Adrenal gland (tissue), 12 donors: ENCODE data around the gene SLC2A13. TPM values are rescaled to one million over a fixed set of nuclear protein-coding genes. Genes with fewer than 3 reads are reported as not detected.
"Not testable (repeated sequence)": the region's sequence is repeated elsewhere in the genome, so short reads cannot be mapped to it uniquely, and the experiment has no call there.

Source experiments
- DNase-seq, 7 donors: peaks; one replicate each; pipeline ENCODE4 v3.0.0-alpha.2; 2019 to 2020
- H3K27ac ChIP-seq, 5 donors: fragments of 200-600 bp; sonication (generic) in 4 of 5; 1 replicate in 3 of 5; 2 replicates in 2 of 5; pipeline versions ENCODE4 v1.5.1 to v1.8.0; 2016 to 2020; ENCODE audit warnings: mild to moderate bottlenecking in 1 of 5
- H3K27me3 ChIP-seq: fragments of 200-600 bp; 2 replicates; pipeline ENCODE4 v1.8.0; 2021
- H3K36me3 ChIP-seq, 2 donors: fragments of 200-600 bp; replicated peaks in 1 of 2; 1 replicate in 1 of 2; 2 replicates in 1 of 2; pipeline versions ENCODE4 v1.5.1 to v1.8.0; 2018 to 2022
- H3K4me1 ChIP-seq, 2 donors: fragments of 200-600 bp; replicated peaks in 1 of 2; 1 replicate in 1 of 2; 2 replicates in 1 of 2; pipeline versions ENCODE4 v1.5.1 to v1.8.0; 2018 to 2021
- H3K4me3 ChIP-seq, 4 donors: fragments of 200-600 bp; sonication (generic) in 3 of 4; one replicate each; pipeline ENCODE4 v1.5.1; 2016 to 2018
- H3K9me3 ChIP-seq, 3 donors: fragments of 200-600 bp; sonication (generic) in 1 of 3; replicated peaks in 1 of 3; 1 replicate in 2 of 3; 2 replicates in 1 of 3; pipeline versions ENCODE4 v1.5.1 to v1.8.0; 2016 to 2021
- POLR2A ChIP-seq, 2 donors: fragments of 450-650 bp; IDR thresholded peaks; one replicate each; pipeline ENCODE4 v1.6.1; 2017; ENCODE audit warnings: antibody characterized with exemption in 2 of 2, mild to moderate bottlenecking in 2 of 2, moderate library complexity in 1 of 2
- WGBS, 4 donors: extraction: QIAGEN DNeasy Blood & Tissue Kit in 2 of 4; methylation state at CpG; one replicate each; pipeline versions ENCODE4 v1.1.5 to v1.1.7; 2013 to 2017; 5-methylcytosine and 5-hydroxymethylcytosine counted together
- intact Hi-C, 2 donors: fragments of 100-400 bp; cut with DNase I; formaldehyde crosslinking; loops; one replicate each; pipeline versions ENCODE4 v1.14.1 to v1.15.0; 2022 to 2023
- polyA plus RNA-seq, 3 donors: library from polyadenylated mRNA; stranded (reverse); fragments of 200-250 nt in 2 of 3; fragments of 350-450 nt in 1 of 3; fragmentation: Illumina TruSeq in 1 of 3; extraction: RNeasy Lipid Tissue Mini Kit (QIAGEN cat#74804) in 1 of 3; gene quantifications; one replicate each; pipeline ENCODE4 v1.2.3, GENCODE V29; 2013 to 2014
- total RNA-seq, 9 donors: library from RNA; depleted of rRNA in 4 of 9; stranded (reverse); fragments of >200 nt in 4 of 9; fragments of 120-200 nt in 1 of 9; fragmentation: NEBNext Ultra II Directional in 1 of 9; extraction: Animal tissue kit (Norgen Biotek cat#: 25700) in 1 of 9; gene quantifications; one replicate each; pipeline versions ENCODE4 v1.1.0 to v1.2.4, GENCODE V29; 2013 to 2023
- TF ChIP-seq, protein P1 (sequence below), 6 experiments: fragments of 450-650 bp in 4 of 6; fragments of 200-600 bp in 2 of 6; sonication (generic) in 1 of 6; IDR thresholded peaks; 1 replicate in 5 of 6; 2 replicates in 1 of 6; pipeline versions ENCODE4 v1.5.1 to v1.8.0; 2016 to 2021; ENCODE audit warnings: antibody characterized with exemption in 6 of 6, mild to moderate bottlenecking in 2 of 6, moderate library complexity in 1 of 6
- donor health status: healthy with polysubstance abuse.
- donor health status: Bipolar disorder and iron deficiency.
- donor health status: DM: yes; HTN: yes; CAD: no.
- donor health status: DM: no; HTN: no; CAD: no.
- donor health status: DM: no; HTN: no; CAD: no.
- donor health status: DM: yes; HTN: yes; CAD: no.

The SLC2A13 gene
- total and polyA plus RNA-seq, 12 donors, result 3.5 to 49.1 (median 27.0) TPM

GRCh38 chr12:39906237-39906636, 199.6 kb downstream of the SLC2A13 start:
- DNase-seq, result no peak
- Histone ChIP-seq H3K36me3 (no peaks in the 10 kb centered on the region), H3K27me3 (no peaks in the 10 kb centered on the region), H3K27ac (no peak overlapping the region), H3K9me3 (no peaks in the 10 kb centered on the region), H3K4me3 (no peak overlapping the region), H3K4me1 (peaks cover 3 to 30% of the 10 kb centered on the region in 2 donors)
- intact Hi-C loops, result no loop called here
- TF ChIP-seq, protein P1, sequence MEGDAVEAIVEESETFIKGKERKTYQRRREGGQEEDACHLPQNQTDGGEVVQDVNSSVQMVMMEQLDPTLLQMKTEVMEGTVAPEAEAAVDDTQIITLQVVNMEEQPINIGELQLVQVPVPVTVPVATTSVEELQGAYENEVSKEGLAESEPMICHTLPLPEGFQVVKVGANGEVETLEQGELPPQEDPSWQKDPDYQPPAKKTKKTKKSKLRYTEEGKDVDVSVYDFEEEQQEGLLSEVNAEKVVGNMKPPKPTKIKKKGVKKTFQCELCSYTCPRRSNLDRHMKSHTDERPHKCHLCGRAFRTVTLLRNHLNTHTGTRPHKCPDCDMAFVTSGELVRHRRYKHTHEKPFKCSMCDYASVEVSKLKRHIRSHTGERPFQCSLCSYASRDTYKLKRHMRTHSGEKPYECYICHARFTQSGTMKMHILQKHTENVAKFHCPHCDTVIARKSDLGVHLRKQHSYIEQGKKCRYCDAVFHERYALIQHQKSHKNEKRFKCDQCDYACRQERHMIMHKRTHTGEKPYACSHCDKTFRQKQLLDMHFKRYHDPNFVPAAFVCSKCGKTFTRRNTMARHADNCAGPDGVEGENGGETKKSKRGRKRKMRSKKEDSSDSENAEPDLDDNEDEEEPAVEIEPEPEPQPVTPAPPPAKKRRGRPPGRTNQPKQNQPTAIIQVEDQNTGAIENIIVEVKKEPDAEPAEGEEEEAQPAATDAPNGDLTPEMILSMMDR (IDR thresholded peaks at IDR 0.05), result no peak
- TF ChIP-seq POLR2A (IDR thresholded peaks at IDR 0.05), result no peak

DNA sequence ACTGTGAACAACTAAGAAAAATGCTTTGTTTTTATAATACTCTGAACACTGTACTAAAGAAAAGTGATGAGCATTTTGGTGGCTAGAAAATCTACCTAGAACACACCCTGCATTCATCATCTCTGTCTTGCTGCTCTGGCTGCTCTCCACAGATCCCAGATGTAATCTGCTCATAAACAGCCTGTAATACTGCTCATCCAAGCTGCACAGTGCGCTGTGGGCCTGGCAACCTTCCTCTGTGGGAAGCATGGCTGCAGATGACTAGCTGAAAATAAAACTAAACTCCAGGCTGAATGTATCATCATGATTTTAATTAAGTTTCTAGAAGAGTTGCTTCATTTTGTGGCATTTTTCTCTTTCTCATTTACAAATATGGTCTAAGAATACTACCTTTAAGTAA, 200.7 kb downstream of the SLC2A13 start:
- intact Hi-C loops, result no loop called here
- TF ChIP-seq POLR2A (IDR thresholded peaks at IDR 0.05), result no peak
- TF ChIP-seq, protein P1 (IDR thresholded peaks at IDR 0.05), result no peak
- Histone ChIP-seq H3K9me3 (no peaks in the 10 kb centered on the region), H3K4me1 (peaks cover 3 to 30% of the 10 kb centered on the region in 2 donors), H3K36me3 (no peaks in the 10 kb centered on the region), H3K27me3 (no peaks in the 10 kb centered on the region), H3K27ac (peak overlapping the region in 2 of 5 donors; percentile 31 to 37), H3K4me3 (no peak overlapping the region)
- 21 to 50% (median 33%) methylated on average over 1 of the region's 1 CpG for WGBS, 4 donors
- peak; percentile 69 to 91 (median 75) for DNase-seq

GRCh38 chr12:39902821-39903220, 203.1 kb downstream of the SLC2A13 start:
- no peak overlapping the region for H3K4me3 ChIP-seq
- peak overlapping the region in 2 of 5 donors; percentile 20 to 61 for H3K27ac ChIP-seq
- no peaks in the 10 kb centered on the region for H3K9me3 ChIP-seq
- no peaks in the 10 kb centered on the region for H3K27me3 ChIP-seq
- WGBS, 4 donors, result 34 to 44% (median 38%) methylated on average over 2 of the region's 2 CpGs
- peaks cover 3 to 30% of the 10 kb centered on the region in 2 donors for H3K4me1 ChIP-seq
- peak in 2 of 7 donors; percentile 15 to 28 for DNase-seq
- H3K36me3 ChIP-seq, result no peaks in the 10 kb centered on the region
- intact Hi-C loops, result no loop called here
- TF ChIP-seq, protein P1 (IDR thresholded peaks at IDR 0.05), result no peak
- no peak for TF ChIP-seq POLR2A (IDR thresholded peaks at IDR 0.05)

DNA sequence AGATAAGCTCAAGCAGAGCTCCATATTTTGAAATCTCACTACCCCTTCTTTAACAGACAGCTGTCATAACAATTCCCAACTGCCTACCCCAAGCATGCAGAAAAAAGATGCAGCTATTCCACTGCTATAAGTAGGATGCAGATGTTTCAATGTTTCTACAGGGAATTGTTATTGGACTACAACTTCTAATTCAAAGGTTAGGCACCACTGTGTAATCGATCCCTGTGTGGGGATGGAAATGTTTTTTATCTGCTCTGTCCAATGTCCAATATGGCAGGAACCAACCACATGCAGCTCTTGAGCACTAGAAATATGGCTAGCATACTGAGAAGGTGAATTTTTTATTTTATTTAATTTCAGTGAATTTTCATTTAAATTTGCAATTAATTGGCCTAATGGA, 208.6 kb downstream of the SLC2A13 start:
- no peaks in the 10 kb centered on the region for H3K9me3 ChIP-seq
- intact Hi-C loops, result no loop called here
- H3K4me3 ChIP-seq, result no peak overlapping the region
- TF ChIP-seq, protein P1 (IDR thresholded peaks at IDR 0.05), result no peak
- no peak for TF ChIP-seq POLR2A (IDR thresholded peaks at IDR 0.05)
- no peak for DNase-seq
- 87 to 95% (median 93%) methylated on average over 1 of the region's 1 CpG for WGBS, 4 donors
- no peak overlapping the region for H3K27ac ChIP-seq
- H3K4me1 ChIP-seq, result peaks cover 0 to 5% of the 10 kb centered on the region in 2 donors
- H3K27me3 ChIP-seq, result no peaks in the 10 kb centered on the region
- no peaks in the 10 kb centered on the region for H3K36me3 ChIP-seq

- DNase-seq, H3K27me3 ChIP-seq, H3K27ac ChIP-seq, H3K4me3 ChIP-seq, H3K36me3 ChIP-seq, intact Hi-C loops, H3K9me3 ChIP-seq: not testable (repeated sequence)
- H3K4me1 ChIP-seq, result peaks cover 6 to 14% of the 10 kb centered on the region in 2 donors
- 94 to 99% (median 97%) methylated on average over 6 of the region's 6 CpGs for WGBS, 4 donors
Observed at GRCh38 chr12:39893388-39893787, 212.5 kb downstream of the SLC2A13 start.
